GM12872 (cell line): ENCODE results near the gene TRMT1L.

Experiments
- TF ChIP-seq, protein P1 (sequence below): IDR thresholded peaks from 3 replicates; pipeline ENCODE4 v1.5.1; 2011; ENCODE audit warnings: low read depth, mild to moderate bottlenecking, low read length, moderate library complexity; ENCODE audit not compliant: insufficient read depth

TRMT1L gene

DNA sequence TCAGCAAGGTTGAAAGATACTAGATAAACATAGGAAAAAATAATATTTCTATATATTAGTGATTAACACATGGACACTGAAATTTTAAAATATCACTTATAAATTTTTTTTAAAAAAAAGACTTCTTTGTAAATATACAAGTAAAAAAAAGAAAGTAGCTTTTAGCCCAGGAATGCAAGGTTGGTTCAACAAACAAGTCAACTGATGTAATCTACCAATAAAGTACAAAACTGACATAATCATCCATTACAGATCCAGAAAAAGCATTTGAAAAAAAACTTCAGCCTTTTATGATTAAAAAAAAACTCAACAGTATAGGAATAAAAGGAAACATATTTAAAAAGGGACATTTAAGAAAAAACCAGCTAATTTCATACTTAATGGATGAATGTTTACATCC lies 48.4 kb downstream of the TRMT1L start:
- TF ChIP-seq, protein P1, sequence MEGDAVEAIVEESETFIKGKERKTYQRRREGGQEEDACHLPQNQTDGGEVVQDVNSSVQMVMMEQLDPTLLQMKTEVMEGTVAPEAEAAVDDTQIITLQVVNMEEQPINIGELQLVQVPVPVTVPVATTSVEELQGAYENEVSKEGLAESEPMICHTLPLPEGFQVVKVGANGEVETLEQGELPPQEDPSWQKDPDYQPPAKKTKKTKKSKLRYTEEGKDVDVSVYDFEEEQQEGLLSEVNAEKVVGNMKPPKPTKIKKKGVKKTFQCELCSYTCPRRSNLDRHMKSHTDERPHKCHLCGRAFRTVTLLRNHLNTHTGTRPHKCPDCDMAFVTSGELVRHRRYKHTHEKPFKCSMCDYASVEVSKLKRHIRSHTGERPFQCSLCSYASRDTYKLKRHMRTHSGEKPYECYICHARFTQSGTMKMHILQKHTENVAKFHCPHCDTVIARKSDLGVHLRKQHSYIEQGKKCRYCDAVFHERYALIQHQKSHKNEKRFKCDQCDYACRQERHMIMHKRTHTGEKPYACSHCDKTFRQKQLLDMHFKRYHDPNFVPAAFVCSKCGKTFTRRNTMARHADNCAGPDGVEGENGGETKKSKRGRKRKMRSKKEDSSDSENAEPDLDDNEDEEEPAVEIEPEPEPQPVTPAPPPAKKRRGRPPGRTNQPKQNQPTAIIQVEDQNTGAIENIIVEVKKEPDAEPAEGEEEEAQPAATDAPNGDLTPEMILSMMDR, result no peak

DNA sequence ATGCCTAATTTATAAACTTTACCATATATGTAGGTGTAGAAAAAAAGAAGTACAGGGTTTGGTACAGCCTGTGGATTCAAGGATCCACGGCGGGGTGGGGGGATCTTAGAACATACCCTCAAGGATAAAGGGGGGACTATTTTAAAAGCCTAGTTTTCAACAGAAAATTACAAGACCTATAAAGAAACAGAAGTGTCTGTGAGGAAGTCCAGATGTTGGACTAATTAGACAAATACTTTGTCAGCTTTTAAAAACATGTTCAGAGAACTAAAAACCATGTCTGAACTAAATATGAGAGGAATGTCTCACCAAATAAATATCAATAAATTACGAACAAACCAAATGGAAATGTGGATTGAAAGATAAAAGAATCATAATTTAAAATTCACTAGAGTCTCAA lies 51.6 kb downstream of the TRMT1L start:
- TF ChIP-seq, protein P1, result no peak

DNA sequence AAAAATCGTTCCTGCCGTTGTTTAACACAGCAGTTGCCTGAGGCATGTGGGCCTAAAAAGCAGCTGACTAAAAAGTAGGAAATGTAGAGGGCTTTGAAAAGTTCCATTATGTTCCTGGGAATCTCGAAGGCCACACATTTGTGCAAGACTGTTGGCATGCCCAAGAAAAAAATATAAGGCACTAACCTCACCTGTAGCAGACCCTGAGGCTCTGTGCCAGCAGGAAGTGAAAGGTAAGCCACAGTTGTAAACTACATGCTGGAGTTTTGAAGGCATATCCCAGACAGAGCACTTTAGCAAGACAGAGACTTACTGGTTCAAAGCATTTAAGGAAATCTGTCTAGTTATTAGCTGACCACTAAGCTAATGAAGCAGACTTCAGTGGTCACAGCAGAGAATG lies 52.7 kb downstream of the TRMT1L start:
- TF ChIP-seq, protein P1, result no peak

DNA sequence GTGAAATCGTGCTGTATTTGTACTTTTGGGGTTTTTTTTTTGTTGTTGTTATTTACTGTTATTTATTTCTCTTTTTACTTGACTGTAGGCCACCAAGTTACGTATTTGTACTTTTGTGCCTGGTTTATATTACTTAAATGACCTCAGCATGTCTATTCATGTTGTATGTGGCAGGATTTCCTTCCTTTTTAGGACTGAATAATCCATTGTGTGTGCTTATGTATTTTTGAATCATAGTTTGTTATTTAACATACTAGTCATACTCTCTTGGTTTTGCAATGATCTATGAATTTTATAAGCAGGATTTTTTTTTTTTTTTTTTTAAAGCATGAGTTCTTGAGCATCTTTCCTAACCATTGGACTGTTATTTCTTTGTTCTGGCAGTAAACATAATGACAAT lies 60.2 kb downstream of the TRMT1L start:
- TF ChIP-seq, protein P1, result no peak

DNA sequence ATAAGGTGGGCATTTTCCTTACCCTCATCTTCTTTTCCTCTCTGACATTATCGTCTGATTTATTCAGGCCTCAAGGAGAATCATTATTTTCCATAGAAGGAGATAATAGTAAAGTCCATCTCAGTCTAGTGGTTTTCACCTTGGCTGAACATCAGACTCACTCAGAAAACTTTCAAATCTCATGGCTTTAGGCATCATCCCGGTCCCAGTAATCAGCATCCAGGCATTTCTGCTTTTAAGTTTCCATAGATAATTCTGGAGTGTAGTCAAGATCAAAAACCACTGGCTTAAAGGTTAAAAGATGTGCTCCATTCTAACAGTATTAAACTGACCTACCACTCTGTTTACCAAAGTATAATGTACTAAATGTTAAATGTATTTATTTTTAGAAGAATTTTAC lies 62.0 kb downstream of the TRMT1L start:
- TF ChIP-seq, protein P1, result no peak

DNA sequence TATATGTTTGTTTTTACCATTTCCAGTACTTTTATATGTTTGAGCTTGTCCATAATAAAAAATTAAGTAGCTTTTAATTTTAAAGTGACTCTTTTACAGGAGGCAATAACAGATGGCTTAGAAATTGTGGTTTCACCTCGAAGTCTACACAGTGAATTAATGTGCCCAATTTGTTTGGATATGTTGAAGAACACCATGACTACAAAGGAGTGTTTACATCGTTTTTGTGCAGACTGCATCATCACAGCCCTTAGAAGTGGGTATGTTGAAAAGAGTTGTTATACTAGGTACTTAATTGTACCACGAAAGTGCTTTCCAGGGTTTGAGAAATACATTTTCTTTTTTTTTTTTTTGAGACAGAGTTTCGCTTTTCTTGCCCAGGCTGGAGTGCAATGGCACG lies 65.3 kb downstream of the TRMT1L start:
- TF ChIP-seq, protein P1, result no peak

DNA sequence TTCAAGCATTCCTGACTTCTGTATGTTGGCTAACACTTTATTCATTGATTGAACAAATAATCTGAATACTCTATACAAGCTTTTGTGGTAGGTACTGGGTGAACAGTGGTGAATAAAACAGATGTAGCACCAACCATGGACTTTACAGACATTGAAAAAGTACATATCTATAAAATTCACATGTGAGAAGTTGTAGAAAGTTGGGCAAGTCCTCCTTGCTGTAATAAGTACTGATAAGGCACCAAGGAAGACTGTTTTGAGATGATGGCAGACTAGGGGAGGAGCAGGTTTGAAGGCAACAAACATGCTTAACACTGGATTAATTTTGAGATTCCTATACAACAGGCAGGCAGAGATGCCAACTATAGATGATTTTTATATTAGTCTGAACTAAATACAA lies 69.0 kb downstream of the TRMT1L start:
- TF ChIP-seq, protein P1, result no peak

DNA sequence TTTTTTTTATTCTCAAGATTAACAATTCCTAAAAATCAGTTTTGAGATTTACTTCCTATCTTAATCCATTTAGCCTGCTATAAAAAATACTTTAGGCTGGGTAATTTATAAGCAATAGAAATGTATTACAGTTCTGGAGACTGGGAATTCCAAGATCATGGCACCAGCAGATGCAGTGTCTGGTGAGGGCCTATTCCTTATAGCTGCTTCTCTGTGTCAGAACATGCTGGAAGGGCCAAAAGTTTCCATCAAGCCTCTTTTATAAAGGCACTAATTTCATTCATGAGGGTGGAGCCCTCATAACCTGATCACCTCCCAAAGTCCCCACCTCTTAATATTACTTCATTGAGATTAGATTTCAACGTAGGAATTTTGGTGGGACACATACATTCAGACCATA lies 69.7 kb downstream of the TRMT1L start:
- TF ChIP-seq, protein P1, result no peak
